GM21576 (cell line): Measurements from ENCODE around the gene TGFBR3.

ENCODE experiments used
- ATAC-seq: cut with Tn5 transposase; IDR thresholded peaks from one replicate; pipeline ENCODE4 v1.9.1; 2021; ENCODE audit warnings: mild to moderate bottlenecking, moderate library complexity; ENCODE audit not compliant: unreplicated experiment

The TGFBR3 gene

DNA sequence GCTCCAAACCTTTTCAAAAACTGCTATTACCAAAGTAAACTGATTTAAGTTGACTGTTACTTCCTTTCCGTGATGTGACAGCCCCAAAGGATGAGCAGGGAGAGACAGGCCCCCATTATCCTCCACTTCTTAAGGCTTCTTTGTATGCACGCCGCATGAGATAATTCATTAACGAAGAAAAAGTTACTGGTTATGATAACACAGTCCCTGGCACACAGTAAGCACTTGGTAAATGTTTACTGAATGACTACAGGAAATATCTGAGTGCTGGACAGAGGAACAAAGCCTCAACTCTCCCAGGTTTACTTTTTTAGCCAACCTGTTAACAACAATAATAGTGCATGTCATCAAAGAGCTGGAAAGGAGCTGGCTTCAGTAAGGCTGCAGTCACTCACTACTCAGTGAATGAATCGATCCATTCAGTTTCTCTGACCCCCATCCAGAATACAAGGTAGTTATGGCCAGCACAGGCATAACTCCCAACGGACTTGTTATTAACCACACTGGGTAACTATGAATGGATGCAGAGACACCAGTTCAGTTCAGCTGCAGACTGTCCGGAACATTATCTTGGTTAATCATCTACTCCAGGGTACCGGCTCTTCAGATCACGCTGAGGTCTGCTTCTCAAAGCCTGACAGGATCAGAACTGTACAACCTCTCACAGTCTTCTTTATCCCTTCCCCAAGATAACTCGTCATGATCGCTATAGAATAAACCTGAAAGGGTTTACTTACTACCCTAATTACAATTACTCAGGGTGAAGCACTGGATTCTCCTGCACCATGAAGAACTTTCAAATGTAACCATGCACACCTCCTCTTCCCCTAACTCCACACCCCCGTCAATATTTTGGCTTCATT lies 58.3 kb downstream of the TGFBR3 start:
- no peak for ATAC-seq

- ATAC-seq: no peak
These were observed 58.9 kb downstream of the TGFBR3 start for GRCh38 chr1:91827087-91827458.

DNA sequence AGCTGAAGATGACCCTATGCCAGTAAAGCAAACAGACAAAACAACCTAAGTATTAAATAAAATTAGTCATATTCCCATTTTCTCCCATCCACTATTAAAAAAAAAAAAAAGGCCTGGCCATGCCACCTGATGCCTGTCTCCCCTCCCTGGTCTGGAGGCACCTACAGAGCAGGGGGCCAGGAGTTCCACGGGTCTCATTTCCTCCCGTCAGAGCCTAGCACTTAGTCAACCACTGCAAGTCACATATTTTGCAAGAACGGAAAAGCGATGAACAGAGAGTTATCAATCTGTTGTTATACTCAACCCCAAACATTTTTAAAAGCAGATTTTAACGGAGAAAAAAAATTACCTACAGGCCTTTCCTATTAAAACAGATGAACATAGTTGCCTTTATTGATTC lies 59.3 kb downstream of the TGFBR3 start:
- ATAC-seq: no peak

DNA sequence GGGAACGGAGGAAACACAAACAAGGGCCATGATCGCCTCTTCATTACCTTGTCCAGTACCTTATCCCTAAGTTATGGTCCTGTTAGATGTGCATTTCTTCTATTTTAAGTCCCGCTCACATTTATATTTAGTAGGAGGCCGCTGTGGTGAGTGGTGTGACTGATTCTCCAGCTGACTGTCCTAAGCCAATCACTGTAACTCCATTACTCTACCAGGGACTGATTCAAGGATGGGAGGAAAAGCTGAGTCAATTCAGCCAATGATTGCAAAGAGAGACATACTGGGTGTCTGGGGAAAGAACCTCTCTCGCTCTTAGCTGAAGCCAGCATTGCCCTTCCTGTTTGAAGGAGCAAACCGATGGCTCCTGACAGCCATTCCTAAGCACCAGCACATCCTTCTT lies 59.7 kb downstream of the TGFBR3 start:
- no peak for ATAC-seq

DNA sequence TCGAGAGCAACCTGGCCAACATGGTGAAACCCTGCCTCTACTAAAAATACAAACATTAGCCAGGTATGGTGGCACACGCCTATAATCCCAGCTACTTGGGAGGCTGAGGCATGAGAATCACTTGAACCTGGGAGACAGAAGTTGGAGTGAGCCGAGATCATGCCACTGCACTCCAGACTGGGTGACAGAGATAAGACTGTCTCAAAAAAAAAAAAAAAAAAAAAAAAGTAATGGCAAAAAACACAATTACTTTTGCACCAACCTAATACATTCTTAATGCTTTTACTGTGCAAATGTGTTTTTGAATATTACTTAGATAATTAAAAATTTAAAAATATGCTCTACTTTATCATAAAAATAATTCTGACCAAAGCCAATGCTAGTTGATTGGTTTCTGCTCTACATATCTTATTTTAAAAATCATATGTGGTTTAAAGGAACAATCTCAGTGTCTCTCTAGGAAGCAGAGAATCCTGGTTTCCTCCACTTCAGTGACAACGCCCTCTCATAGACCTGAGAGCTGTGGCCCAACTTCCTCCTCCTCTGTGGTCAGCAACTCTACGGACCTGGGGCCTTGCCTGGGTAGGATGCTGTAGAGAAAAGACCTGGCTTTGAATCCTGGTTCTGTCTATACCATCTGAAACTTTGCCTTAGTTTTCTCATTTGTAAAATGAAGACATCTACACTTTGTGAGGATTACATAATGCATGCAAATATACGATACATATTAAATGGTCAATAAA lies 64.7 kb downstream of the TGFBR3 start:
- peak; percentile 51 for ATAC-seq

- no peak for ATAC-seq
These were observed 66.7 kb downstream of the TGFBR3 start for GRCh38 chr1:91819038-91819788.

DNA sequence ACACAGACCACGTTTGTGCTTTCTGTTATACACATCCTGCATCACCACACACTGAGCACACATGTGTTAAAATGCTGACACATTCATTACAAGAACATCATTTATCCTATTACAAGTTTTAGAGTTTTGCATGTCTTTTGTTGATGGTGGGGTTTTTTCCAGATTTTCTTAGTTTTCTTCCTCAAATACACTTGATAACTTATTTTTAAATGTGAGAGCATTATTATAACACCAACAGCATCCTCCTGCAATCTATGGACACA lies 67.3 kb downstream of the TGFBR3 start:
- ATAC-seq: no peak

DNA sequence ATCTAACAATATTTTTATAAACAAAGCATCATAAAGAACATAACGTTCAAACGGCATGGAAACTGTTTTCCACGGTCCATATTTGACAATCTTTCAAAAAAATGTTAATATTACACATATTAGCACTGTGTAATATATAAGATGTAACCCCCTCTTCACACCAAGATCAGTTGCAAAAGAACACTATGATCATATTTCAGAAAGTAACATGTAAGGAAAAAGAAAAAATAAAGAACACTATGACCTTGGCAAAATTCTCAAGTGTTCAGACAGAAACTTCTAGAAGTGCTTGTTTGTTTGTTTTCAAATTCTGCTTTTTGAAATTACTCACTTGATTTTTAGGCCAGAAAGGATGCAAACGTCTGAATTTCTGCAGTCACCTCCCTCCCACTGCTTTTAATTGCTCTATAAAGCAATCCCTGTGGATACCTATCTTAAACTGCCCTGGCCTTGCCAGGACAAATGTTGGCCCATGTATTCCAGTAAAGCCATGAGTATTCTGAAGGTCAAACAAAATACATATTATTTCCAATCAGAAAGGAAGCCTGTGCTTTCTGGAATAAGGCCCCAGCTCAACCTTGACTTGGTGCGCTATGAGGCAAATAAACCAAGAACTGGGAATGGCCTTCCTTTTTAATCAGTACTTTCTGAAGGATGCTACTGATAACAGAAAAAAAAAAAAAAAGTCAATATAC lies 68.6 kb downstream of the TGFBR3 start:
- no peak for ATAC-seq

- ATAC-seq: no peak
These were observed 69.9 kb downstream of the TGFBR3 start for GRCh38 chr1:91816031-91816430.

DNA sequence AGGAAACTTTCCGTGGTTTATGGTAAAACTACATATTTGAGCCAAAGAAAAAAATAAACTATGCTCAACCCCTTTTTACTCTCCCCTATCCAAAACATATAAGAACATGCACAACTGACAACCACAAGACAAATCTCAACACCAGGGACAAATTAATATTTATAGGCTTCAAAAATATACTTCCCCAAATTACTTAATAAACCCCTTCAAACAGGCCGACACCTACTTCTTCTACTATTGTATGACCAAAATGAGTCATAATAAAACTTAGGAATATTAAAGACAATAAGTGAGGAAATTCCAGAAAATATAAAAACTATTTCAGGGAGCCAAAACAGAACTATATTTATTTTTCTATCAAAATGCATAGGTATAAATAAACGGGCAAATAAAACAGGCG lies 71.5 kb downstream of the TGFBR3 start:
- no peak for ATAC-seq

DNA sequence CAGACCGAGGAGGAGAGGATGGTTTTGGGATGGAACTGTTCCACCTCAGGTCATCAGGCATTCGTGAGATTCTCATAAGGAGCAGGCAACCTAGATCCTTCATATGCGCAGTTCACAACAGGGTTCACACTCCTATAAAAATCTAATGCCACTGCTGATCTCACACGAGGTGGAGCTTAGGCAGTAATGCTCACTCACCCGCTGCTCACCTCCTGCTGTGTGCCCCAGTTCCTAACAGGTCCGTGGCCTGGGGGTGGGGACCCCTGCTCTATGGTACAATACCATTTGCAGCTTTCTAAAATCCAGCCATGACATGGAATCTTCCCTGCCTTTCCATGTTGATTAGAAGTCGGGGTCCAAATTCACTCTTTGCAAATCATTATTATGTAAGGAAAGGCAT lies 72.1 kb downstream of the TGFBR3 start:
- ATAC-seq: no peak

DNA sequence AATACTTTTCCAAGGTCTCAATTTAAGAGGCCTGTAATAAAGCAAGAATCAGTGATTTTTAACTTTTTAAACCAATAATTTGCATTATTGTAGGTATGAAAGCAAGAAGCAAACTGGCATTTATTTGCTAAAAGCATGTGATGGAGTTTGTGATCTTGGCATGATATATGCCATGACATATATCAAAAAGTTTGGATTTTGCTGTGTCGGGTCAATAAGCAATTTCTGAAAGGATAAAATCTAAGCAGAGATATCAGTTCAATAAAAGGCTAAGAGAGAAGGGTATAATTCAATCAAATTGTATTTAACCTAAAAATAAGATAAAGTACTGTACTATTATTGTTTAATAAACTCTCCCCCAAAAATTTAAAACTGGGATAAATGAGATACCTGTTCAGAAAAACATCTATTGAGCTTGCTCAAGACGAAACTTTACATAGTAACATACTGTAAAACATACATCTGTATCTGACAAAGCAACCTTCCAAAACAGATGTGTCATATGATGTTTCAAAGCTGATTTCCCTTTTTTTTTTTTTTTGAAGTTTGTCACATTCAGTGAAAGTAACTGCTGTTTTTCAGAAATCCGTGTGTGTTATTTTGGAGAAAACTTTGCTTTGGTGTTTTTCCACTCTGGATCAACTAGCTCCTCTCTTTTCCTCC lies 74.5 kb downstream of the TGFBR3 start:
- no peak for ATAC-seq

DNA sequence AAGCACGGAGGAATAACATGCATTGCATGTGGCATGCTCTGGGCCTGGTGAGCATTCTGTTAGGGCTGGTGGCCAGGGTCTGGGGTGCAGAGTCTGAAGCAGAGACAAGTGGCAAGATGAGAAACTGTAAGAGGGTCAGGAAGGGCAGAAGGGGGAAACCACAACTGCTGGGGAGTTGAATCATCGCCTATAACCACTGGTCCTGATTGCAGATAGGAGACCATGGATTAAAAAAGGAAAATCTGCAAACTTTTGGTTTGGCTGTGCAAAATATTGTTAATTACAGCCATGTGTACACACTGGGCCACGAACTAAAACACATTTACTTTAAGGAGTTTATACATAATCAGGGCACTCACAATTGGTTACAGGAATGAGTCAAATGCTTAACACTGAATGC lies 76.6 kb downstream of the TGFBR3 start:
- no peak for ATAC-seq

GRCh38 chr1:91807921-91808620 lies 77.9 kb downstream of the TGFBR3 start:
- no peak for ATAC-seq

DNA sequence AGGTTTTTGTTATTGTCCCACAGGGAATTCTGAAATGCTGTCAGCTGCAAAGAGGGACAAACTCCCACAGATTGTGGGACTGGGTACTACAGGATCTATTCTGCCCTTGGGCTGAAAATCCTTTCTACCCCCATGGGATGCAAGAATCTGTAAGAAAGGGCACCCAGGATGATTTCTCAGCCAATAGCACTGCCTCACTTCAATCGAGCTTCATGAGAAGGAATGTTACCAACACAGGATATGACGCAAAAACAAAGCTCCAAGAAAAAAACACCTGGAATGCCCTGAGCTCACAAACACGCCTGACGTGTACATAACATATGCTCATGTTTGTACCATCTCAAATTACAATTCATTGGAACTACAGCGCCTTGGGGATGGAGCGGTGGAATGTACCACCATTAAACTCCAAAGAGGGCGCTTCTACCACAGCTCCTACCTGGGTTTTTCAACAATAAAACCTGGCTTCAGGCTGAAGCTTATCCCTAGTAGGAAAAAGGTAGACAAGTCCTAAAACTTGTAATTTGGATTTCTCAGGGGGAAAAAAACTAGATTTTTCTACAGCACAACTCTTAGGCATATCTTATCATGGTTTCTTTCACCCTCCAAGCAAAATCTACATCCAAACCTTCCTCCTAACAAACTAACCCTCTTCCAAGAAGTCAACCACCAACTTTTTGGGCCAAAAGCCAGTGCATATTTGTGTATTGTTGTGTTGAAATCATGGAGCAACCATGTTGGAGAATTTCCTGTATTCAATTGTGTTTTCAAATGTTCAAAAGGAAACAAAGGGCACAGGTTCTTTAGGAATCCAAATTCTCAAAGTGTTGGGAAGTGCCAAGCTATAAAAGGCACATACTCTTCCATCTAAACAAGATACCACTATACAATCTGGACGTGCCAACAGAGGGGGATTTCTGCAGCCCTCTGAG lies 78.9 kb downstream of the TGFBR3 start:
- no peak for ATAC-seq

DNA sequence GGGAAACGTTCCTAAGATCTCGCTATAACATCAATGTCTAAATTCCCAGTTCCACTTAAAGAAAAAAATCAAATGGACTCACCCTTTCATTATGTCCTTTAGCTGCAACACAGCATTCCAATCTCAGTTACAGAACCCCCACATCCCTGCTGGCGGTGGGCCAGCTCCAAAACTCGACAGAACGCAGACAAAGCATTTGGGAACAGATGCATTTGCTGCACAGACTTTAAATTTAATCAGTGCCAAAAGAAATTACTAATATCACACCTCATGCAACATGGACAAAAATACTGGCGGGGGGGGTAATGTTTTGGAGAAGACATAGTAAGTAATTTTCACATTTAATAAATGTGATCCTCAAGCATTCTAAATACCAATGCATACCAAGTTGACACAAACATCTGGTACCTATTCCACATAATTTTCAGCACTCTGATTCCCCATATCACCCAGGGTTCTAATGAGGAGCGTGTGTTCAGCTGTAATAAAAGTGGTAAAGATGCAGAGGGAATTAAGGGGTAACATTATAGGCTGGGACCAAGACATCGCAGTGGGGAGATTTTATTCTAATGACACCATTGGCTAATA lies 79.7 kb downstream of the TGFBR3 start:
- no peak for ATAC-seq

DNA sequence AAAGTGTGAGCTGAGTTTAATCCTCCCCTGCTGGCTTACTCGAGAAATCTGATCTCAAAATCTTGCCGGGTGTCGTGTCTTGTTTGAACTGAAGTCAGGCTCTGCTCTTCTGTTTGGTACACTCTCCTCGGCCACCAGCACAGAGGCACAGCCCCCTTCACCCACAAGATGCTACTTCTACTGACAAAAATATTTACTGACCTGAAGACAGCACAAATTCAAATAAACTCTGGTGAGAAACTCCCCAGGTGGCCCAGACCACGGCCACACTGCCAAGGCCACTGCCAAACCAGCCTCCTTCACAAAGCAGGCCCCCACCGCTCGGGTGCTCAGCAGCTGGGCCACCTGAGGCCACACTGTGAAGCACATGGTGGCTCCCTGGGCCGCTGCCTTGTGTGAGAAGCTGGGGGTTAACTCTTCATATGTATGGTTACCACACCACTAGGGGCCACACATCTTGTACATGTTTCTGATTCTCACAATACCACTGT lies 80.6 kb downstream of the TGFBR3 start:
- ATAC-seq: no peak

DNA sequence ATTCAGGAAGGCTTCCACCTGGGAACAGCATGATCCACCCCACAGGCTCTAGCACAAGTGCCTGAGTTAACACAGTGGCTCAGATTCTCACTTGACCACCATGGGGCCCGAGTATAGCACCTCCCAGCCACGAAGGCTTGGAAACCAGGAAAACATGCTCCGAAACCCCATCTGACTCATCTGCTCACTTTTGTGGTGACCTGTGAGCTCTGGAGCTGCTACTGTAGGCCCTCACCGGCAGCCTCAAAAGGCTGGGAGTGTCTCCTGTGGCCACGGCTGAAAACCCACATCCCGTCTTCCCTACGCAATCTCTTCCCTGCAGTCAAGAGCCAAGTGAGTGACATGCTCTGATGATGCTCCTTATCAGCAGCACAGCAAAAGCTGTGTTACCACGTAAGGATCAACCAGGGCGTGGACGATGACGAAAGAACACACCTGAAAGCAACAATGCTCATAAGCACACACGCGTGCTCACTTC lies 81.4 kb downstream of the TGFBR3 start:
- ATAC-seq: no peak
